HG03460 (cell line): Measurements from ENCODE around the gene OLFM4.

Source experiments
- ATAC-seq: cut with Tn5 transposase; IDR thresholded peaks from one replicate; pipeline ENCODE4 v1.9.1; 2021; ENCODE audit not compliant: unreplicated experiment

Gene OLFM4

GRCh38 chr13:53014495-53015443 is 13.8 kb upstream of the OLFM4 start:
- ATAC-seq: no peak

GRCh38 chr13:53015971-53016370 is 12.6 kb upstream of the OLFM4 start:
- no peak for ATAC-seq

GRCh38 chr13:53017433-53017970 is 11.1 kb upstream of the OLFM4 start:
- no peak for ATAC-seq

- no peak for ATAC-seq
Observed at GRCh38 chr13:53018690-53019647, 9.6 kb upstream of the OLFM4 start.

- no peak for ATAC-seq
Observed at GRCh38 chr13:53020764-53021335, 7.8 kb upstream of the OLFM4 start.

GRCh38 chr13:53023246-53023645 is 5.4 kb upstream of the OLFM4 start:
- no peak for ATAC-seq

GRCh38 chr13:53028063-53028462 is 550 bp upstream of the OLFM4 start:
- no peak for ATAC-seq

- ATAC-seq: no peak
Observed at GRCh38 chr13:53032849-53033248, 4.2 kb downstream of the OLFM4 start.

- ATAC-seq: no peak
Observed at GRCh38 chr13:53038993-53039392, 10.4 kb downstream of the OLFM4 start.

- no peak for ATAC-seq
Observed at GRCh38 chr13:53041968-53042516, 13.4 kb downstream of the OLFM4 start.

GRCh38 chr13:53042877-53043276 is 14.3 kb downstream of the OLFM4 start:
- no peak for ATAC-seq

GRCh38 chr13:53043398-53043797 is 14.8 kb downstream of the OLFM4 start:
- no peak for ATAC-seq

GRCh38 chr13:53045189-53045588 is 16.6 kb downstream of the OLFM4 start:
- no peak for ATAC-seq

GRCh38 chr13:53048880-53049279 is 20.3 kb downstream of the OLFM4 start:
- no peak for ATAC-seq

GRCh38 chr13:53050151-53050550 is 21.5 kb downstream of the OLFM4 start:
- no peak for ATAC-seq

- no peak for ATAC-seq
Observed at GRCh38 chr13:53052675-53053074, 24.1 kb downstream of the OLFM4 start.

- no peak for ATAC-seq
Observed at GRCh38 chr13:53054569-53054968, 26.0 kb downstream of the OLFM4 start.

- ATAC-seq: no peak
Observed at GRCh38 chr13:53058065-53058679, 29.6 kb downstream of the OLFM4 start.

GRCh38 chr13:53060840-53061490 is 32.4 kb downstream of the OLFM4 start:
- ATAC-seq: no peak

- ATAC-seq: no peak
Observed at GRCh38 chr13:53064731-53065130, 36.1 kb downstream of the OLFM4 start.
